Middle frontal gyrus (tissue), 1 donor: ENCODE data around the gene E2F2.
A peak's percentile ranks its signal among the peaks of the same experiment; 100 is the strongest.

Source experiments
- DNase-seq: peaks from one replicate; pipeline ENCODE4 v3.0.0-alpha.2; 2015; ENCODE audit warnings: low spot score; ENCODE audit errors: extremely low spot score

E2F2 gene

DNA sequence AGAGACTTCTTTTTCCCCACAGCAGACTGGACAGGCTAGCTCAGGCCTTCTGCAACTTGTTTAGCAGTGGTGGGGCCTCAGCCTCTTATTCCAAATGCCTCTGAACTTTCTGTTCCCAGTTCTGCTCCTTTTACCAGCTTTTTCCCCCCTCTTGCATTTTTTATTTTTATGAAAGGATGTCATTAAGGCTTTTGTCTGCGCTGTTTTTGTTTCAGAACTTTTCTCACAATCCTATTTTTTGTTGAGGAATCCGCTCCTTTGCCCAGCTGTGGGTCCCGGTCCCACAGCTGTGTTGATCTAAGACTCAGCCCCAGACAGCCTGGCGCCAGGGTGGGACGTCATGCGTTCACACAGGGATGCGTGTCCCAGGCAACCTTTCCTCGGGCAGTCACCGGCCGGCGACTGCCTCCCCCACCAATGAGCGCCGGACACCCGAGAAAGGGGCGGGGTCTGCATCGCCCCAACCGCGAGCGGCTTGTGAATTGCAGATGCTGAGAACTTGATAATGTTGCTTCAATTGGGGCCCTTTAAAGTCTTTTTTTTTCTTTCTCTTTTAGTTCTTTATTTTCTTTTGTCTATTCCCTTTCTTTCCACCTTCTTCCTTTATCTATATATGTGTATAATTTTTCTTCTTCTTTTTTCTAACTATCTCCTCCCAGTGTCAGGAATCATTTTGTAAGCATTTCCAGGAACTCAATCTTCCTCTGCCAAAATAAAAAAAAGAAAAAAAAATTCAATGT lies 31.3 kb upstream of the E2F2 start:
- peak; percentile 75 for DNase-seq

DNA sequence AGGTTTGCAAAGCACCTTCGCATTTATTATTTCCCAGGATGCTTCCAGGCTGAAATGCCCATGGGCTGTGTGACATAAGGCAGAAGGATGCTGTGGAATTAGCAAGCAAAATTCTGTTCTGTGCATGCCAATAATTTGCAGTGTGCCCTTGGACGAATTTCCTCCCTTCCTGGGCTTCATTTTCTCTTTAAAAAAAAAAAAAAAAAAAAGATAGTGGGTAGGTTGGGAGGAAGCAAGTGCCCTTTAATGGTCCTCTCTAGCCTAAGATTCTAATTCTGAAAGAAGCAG lies 30.7 kb upstream of the E2F2 start:
- DNase-seq = no peak

DNA sequence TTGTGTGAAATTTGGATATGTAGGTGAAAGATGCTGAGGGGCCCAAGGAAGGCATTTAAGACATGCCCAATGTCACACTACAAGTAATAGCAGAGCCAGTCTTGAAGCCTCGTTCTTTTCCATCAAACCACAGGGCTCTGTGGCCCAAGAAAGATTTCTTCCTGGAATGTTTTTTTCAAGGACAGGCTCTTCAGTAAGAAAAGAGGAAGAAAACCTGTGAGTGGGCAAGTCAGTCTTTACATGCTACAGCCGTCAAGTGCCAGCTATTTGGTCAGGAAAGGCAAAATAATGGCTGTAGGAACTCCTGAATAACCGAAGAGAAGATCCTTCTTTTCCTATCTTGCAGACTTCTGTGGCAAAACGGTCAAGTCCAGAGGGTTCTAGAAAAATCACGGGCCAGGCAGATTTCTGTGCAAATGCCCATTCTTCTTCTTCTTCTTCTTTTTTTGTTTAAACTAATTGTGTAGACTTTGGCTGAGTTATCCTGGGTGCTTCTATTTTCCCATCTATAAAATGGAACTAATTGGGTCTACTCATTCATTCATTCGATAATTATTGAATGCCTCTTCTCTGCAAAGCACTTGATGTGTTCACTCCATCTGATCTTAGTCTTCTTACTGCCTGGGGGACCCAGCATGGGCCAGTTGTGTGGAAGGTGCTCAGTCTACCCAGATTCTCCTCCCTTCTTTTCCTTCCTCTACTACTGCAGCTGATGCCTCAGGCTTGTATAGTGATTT lies 30.2 kb upstream of the E2F2 start:
- no peak for DNase-seq

DNA sequence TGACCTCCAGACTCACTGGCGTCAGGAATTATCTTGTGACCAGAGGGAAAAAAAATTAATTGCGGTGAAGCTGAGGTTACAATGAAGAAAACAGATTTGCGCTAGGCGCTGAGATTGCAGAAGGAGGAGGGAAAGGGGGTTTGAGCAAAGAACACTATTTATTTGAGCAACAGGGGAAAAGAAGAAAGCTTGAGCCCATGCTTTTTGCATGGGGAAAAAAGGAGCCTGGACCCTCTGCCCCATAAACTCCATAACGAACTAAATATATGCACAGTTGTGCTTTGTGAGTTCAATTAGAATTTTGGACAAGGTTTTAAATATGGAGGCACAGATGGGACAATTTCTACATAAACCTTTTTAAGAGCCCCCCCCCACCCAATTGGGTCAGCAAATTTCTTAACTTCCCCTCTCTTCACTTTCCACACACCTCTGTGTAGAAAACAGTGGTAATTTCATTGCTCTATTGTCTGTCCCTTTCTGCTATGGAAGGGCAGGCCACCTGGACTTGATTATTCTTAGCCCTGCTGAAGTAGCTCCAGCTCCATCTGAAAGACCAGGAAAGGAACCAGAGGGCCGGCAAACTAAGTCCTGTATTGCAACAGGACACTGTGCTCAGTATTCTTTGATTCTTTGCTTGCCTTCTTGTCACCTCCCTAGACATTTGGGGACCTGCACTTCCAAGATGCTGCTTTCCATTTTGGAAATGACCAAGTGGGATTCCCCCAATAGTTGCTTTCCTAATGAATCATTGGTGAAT lies 29.1 kb upstream of the E2F2 start:
- no peak for DNase-seq

DNA sequence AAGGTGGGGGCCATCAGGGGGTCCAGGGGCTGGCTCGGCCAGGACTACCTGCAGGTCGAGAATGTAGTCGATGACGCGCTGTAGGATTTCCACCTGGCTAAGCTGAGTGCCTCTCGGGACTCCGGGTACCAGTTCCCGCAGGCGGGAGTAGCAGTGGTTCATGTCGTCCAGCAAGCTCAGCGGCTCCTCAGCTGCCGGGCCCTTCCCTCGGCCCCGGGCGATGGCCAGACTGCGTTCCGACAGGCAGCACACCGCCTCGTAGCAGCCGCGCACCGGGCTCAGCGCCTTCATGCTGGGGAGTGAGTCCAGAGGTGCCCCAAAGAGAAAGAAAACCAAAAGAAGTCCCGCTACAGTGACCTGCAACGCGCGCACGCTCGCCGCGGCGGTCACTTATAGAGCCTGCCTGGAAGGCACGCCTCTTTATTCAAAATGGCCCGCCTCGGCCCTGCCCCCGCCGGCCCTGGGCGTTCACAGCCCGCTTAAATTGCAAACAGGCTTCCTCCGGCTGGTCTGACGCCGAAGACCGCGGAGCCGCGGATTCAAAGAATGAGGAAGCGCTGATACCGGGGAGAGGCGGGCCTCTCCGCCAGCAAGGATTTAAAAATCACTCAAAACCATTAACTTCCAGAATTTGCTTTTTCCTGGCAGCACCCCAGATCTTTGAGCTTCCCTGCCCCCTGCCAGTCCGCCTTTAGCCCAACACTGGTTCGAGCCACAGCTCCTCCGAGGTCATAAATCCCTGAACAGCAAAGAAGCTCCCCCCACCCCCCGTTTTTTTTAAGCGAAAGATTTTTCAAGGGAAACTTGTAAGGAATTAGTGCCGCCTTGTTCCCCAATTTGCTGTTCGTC lies 28.3 kb upstream of the E2F2 start, which contains the start of gene ID3:
TSS of gene ID3 (minus strand) at position 366 of the 849 bp plus-strand sequence. CDS start at position 291, 75 bp downstream.
- DNase-seq = peak; percentile 72

DNA sequence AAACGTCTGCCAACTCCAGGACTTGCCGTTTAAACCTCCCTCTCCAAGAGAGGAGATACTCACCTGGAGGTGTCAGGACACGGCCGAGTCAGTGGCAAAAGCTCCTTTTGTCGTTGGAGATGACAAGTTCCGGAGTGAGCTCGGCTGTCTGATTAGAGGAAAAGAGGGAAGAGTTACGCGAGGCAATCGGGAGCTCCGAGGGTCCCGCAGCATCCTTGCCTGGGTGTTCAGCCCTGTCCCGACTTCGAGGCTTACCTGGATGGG lies 27.8 kb upstream of the E2F2 start:
- no peak for DNase-seq

DNA sequence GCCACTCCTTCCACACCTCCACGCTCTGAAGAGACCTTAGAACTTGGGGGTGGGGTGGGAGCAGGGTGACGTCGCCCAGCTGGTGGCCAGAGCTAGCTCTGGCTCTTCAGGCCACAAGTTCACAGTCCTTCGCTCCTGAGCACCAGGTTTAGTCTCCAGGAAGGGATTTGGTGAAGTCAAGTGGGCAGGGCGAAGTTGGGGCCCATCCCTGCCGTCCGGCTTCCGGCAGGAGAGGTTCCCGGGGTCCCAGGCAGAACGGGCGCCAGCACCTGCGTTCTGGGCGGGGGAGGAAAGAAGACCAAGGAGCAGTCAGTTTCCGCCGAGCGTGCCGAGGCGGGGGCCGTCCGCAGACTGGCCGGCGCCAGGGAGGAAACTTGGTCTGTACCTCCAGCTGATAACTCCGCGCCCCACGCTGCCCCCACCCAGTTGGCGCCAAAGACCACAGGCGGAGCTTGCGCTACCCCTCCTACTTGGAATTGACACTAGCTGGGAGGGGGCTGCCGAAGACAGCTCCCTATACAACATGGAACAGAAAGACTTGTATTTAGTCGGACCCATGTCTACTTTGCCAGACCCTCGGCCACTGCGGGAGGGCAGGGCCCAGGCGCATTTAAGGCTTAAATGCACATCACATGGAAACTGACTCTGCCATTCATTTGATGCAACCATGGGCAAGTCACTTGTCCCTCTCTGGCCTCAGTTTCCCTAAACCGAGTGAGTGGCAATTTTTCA lies 27.3 kb upstream of the E2F2 start:
- DNase-seq = no peak

DNA sequence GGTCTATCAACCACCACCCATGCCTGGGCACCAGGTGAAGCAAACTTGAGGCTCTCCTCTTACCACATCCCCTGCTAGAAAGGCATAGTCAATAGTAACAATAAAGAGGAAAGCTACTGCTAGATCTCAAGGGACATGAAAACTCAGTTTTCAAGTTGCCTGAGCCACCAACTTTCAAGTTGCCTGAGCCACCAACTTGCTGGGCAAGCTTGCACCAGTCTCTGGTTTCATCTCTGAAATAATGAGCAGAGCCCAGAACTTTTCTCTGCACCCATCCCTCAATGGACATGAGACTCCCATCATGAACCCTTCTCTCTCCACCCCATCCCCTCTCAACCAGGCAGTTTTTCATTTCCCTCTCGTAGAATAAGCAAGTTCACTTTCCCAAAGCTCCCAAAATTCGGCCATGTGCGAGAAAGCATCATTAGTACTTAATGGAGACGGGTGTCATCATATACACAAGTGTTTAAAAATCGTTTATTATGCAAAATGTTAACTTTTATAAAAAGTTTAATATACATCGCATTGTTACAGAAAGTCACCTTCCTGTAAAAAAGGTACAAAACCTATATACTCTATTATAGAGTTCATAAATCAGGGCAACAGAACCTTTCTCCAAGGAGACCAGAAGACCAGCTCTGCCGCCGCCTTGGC lies 26.6 kb upstream of the E2F2 start:
- DNase-seq = no peak

DNA sequence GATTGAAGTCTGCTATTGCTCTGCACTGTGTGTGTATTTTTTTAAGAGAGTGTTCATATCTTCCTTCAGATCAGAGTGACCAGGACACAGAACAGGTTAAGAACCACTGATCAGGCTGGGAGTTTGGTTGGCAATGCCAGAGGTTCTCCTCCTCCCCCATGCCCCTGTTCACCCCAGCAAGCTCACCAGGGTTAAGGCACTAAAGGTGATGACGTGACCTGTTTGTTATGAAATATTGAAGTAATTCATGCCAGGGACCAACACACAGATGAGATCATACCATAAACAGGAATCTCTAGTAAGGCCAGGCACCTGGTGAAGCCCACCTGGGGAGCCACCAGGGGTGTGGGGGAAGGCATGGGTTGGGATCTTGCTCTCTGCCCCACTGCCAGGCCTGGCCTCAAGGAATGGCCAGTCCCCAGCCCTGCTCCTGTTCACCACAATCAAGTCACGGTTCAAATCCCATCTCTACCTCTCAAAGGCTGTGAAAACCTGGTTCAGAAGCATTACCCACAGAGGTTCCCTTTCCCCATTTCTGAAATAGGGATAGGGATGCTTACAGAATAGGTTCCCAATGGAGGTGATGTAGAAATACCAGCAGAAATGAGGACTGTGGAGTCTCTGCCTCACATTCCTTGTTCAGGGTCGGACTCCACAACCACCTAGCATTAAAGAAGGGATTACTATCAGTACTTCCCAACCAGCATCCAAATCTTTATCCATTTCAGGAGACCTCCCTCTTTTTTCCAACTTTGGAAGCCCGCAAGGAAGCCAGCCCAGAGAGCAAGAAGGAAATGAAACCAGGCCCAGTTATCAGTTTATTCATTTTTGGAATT lies 25.8 kb upstream of the E2F2 start:
- no peak for DNase-seq

DNA sequence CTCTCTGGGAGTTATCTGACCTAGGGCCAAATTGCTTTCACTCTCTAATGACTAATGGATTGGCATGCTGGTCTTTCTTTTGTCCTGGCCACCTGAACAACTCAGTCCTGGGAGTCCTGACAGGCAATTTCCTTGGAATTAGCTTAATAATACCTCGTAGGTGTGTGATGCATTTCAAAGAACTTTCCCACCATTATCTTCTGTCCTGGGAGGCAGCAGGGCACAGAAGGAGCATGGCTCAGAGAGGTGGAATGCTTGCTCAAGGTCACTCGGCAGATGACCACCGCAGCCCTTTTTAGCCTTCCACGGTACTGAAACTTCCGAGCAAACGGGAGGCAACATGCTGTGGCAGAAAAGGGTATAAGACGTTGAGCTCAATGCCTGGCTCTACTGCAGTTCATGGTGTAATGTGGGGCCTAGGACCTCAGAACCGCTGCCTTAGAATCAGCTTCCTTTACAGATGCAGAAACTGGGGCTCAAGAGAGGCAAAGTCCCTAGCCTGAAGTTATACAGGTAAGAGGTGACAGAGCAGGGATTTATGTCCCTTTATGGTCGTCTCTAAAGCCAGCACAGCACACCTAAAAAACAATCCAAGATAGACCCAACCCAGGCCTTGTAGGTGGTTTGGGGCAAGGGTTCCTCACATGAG lies 25.1 kb upstream of the E2F2 start:
- no peak for DNase-seq

DNA sequence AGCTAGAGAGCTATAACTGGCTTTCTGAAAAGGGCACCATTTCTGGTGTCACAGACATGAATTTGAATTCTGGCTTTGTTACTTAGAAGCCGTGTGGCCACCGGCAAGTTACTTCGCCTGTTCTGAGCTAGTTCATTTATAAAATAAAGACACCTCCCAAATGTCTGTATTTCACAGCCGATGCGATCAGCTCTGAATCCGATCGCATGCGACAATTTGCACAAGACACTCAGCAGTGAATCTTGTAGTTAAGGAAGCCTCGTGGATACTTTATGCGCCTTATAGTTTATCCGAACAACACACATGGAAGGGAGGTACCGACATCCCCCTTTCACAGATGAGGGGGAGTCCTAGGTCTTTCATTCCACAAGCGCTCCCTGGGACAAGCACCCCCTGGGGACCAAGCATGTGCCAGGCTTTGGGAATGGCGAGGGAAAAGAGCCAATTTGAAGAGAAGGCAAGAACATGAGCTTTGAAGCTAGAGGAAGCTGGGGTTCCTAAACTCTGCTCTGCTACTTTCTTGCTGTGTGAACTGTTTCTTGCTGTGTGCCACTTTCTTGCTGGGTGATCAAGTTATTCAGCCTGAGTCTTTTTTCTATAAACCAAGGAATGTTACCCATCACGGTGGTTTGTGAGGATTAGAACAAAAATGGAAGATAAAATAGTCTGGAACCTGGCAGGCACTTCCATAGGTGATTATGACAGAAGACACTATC lies 24.4 kb upstream of the E2F2 start:
- no peak for DNase-seq

DNA sequence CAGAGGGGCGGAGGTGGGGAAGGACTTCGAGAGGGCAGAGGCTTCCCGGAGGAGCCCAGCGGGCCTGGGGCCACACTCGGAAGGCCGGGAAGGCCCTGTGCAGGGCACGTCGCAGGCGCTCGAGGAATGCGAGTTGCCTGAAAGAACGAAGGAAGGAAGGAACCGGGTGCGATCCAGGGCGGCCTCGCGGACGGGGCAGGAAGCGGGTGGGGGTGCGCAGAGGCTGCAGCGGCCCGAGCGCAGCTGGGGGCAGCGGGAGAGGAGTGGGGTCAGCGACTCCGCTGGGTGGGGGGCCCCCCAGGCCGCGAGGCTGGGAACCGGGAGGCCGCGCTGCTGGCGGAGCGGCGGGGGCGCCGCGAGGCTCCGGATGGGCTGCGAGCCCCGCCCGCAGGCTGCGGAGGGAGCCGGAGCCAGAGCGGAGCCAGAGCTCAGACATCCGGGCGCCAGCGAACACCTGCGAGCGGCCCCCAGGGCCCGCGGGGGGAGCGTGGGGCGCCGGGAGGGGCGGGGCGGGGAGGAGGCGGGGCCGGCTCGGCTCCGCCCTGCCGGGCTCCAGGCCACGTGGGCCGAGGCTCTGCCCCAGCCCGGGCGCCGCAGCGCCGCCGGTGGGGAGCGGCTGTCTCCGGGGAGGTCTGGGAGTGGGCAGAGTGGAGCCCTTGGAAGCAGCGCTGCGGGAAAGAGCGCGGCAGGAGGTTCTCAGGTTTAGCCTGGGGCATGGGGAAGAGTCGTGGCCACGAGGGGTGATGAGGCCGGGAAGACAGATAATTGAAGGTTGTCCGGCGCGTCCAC lies 23.6 kb upstream of the E2F2 start:
- DNase-seq = no peak

DNA sequence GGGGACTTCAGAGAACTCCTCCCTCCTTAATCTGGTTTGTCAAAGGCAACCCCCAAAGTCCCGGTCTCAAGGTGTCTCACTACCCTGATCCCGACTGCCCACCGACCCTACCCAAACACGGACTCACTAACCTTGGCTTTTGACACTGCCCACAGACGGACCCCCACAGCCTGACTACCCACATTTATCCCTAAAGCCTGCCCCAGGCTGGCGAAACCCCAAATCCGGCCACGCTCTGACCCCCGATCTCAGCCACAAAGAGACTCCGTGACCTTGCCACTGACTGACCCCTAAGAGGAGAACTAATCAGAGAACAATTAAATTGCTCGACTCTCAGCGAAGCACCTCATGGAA lies 23.1 kb upstream of the E2F2 start:
- no peak for DNase-seq

DNA sequence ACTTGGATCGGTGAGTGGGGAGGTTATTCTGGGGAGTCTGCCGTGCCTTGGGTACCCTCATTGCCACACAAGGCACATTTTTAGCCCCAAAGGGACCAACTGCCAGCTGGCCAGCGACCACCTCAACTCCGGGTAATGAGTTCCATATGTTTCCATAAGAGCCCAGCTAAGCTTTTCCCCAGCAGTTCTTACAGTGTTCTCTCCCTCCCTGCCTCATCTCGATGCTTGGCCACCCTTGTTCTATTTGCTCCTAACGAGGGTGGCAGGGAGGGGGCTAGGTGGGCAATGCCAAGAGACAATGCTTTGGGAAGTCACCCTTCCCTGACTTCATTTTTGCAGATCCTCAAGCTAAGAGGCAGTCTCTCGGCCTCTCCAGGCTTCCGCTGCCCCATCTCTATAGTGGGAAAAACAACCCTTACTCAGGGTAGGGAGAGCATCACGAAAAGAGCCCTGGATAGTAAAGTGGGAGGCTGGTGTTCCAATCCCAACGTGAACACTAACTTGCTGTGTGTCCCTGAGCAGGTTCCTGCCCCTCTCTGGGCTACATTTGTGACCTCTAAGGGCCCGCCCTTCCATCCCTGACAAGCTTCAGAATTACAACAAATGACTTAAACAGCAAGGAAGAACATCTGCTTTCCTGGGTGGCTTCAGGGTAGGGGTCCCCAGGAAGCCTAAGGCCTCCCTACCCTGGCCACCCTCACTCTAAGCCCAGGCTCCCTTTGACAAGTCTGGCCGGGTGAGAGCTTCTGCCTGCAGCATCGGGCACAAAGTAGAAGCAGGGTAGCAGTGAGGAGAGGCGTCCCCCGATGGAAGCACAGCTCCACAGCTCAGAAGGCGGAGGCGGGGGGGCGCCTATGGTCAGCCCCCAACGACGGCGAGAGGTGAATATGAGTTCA lies 22.4 kb upstream of the E2F2 start:
- no peak for DNase-seq

DNA sequence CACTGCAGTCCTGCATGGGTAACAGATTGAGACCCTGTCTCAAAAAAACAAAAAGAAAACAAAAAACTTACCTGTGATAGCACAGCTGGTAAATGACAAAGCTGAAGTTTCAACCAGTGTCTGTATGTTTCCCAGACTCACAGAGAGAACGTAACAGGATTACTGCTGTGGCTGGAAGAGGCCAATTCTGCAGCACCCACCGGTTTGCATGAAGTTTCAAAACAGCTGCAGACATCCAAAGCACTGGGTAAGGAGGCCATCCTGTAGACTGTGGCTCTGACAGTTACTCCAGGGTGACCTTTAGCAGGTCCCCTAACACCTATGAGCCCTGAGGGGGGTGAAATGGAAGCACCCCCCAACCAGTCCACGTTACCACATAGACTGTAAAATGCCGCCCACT lies 20.8 kb upstream of the E2F2 start:
- no peak for DNase-seq

DNA sequence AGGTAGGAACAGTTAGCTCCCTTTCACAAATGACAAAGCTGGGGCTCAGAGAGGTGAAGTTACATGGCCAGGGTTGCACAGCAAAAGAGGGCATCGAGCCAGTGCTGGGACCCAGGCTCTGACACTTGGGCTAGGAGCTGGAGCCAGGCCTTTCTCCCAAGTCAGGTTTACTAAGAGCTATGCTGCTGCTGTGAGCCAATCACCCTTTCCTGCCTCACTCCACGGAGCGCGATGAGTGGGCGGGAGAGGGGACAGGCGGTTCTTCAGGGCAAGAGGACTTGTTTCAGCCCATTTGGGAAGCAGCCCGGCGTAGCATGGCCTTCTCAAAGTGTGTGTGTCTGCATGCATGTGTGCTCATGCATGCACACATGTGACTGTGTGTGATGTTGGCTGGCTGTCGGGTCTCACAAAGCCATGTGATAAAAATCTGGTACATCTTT lies 17.7 kb upstream of the E2F2 start:
- DNase-seq = no peak
